Fibroblast of skin of left quadriceps (primary cell): ENCODE measurements around the gene SYS1.
"Not testable (repeated sequence)": the region's sequence is repeated elsewhere in the genome, so short reads cannot be mapped to it uniquely, and the experiment has no call there.

ENCODE experiments used
- DNase-seq, 2 experiments: peaks; one replicate each; pipeline ENCODE4 v3.0.0-alpha.2; 2013; ENCODE audit warnings: low read depth in 2 of 2

SYS1 gene

GRCh38 chr20:45339799-45340198 is 23.2 kb upstream of the SYS1 start:
- DNase-seq = no peak

GRCh38 chr20:45340236-45340847 is 22.6 kb upstream of the SYS1 start:
- no peak for DNase-seq

DNA sequence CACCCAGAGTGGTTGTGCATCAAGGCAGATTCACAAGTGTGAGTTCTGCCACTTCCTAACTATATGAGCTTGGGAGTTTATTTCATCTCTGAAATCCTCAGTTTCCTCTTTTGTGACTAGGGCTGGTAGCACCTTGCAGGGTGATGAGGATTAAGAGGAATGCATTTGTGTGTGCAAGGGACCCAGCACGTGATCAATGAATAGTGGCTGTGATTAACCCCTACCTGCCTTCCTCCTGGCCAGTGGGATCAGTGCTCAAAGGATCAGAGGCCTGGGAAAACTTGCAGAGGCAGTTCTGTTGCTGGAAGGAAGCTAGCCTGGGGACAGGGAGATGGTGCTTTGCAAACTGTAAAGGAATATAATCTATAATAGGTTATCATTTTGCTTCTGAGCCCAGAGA is 22.0 kb upstream of the SYS1 start:
- DNase-seq = no peak

DNA sequence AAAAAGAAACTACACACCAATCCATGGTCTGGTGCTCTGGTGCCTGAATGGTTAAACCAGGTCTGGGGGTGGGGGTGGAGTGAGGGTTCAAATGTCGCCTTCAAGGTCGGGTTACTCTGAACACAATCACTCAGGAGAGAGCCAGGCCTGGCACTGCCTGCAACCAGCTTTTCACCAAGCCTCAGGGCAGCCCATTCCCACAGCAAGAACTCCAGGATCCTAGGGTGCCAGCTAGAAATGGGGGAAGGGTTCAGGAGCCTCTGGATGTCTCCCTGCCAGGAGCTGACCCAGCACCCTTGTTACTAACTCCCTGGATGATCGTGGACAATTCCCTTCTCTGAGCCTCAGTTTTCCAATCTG is 21.4 kb upstream of the SYS1 start:
- DNase-seq = no peak

- DNase-seq = no peak
These were observed 20.8 kb upstream of the SYS1 start for GRCh38 chr20:45341939-45342854.

- no peak for DNase-seq
These were observed 20.0 kb upstream of the SYS1 start for GRCh38 chr20:45342855-45343531.

DNA sequence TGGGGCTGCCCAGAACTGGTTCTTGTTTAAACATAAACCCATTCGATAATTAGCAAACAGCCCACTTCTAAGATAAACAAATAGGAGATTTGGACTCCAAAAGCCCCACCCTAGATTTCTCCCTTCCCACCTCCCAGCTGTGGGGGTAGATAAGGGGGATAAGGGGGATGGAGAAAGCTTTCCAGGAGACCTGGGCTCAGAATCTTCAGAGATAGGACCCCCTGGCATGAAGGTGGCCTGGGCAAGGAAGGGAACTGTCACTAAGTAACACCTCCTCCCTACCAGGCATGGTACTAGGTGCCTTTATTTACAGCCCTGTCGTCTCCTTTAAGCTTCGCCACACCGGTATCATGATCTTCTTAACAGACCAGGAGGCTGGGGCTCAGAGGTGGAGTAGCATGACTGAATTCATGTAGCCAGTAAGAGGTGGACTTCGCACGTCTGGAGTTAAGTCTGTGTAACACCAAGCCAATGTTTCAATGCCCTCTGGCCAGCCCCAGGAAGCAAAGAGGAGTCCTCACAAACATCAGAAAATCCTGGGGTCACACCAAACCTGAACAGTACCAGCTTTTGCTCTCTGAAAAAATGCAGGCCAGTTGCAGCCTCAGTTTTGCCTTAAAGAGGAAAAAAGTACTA is 19.3 kb upstream of the SYS1 start:
- no peak for DNase-seq

GRCh38 chr20:45344168-45344860 is 18.6 kb upstream of the SYS1 start:
- DNase-seq = peak in 1 of 2 experiments; percentile 63

DNA sequence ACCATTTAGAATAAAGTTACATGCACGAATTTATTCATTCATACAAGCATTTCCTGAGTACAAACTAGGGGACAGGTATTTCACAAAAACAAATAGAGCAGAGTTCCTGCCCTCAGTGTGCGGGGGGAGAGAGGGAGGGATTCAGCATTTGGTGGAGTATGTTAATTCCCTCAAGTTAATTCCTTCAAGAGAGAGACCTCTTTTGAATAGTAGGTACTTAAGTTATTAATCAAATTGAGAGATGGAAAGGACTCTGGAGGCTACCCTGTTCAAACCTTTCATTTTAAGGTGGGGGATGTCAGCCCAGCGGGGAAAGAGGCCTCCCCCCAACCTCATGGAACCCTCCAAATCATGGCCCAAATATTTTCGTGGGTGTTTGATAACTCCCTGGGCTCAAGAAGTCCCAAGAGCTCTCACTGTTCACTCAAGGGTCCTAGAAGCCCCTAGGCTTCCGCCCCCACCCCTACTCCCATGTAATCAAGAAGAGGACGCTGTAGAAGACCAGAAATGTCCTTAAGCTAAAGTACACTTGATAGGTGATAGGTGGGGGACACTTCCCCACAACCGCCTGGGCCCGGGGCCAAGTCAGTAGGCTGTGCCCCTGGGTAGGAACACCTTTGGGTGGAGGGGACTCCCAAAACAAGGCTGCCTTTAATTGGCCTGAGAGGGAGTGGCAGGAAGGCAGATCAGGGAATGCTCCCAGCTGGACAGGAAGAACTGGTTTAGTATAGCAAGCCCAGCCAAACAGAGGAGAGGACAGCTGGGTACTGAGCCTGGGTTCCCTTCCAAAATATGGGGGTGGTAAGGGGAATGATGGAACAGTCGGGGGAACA is 17.6 kb upstream of the SYS1 start:
- no peak for DNase-seq

DNA sequence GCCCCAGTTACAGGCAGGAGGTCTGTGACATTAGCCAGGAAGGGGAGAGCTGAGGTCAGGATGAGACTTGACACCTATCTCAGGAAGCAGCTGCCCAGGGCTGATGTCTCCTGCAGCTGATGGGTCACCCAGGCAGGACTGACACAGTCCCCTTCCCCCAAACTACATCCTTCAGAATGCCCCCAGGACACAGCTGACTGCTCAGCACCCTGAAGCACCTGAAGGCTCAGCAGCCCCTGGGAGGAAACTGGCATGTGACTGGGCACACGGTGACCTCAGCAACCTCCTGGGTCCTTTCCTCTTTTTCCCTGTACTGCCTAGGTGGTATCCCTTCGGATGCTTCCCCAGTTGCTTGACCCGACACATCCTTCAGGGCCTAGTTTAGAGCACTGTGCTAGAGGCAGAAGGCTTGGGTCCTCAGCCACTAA is 16.7 kb upstream of the SYS1 start:
- no peak for DNase-seq

DNA sequence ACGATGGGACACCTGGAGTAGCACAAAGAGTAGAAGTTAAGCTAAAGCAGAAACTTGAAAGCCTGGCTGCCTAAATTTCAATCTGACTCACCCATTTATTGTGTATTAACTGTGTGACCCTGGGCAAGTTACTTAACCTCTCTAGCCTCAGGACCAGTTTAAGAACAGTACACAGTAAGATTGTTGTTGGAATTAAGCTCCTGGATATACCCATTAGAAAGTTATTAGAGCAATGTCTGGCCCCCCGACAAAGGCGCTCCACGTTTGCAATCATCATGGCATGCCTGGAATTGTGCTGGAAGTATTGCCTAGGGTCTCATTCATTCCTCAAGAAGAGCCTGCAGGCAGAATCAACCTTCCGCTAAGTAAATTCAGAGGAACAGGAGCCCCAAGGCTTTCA is 16.1 kb upstream of the SYS1 start:
- DNase-seq = no peak

DNA sequence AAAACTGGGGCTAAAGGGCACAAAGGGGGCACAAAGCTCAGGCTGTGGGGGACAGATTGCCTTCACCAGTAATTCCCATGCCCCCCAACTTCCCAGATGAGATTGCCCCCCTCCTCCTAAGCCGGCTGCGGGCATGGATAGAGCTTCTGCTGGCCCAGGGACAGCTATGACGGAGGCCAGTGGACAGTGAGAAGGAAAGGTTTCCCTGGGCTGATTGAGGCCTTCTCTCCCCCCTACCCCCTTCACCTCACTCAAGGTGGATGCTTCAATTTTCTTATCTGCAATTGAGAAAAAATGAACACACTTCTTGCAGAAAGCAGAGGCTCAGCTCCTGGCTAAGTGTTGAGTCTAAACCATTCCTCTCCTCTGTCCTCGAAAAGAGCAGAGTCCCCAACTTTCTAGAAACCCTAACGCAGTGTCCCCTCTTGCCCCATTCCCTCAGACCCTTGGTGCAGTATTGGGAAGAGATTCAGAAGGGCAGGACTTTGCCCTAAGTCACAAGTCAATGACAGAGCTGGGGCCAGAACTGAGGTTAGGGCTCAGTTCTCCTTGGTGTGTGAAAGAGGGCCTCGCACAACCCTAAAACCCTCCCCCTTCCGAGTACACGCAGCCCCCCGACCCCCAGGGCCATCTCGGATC is 15.5 kb upstream of the SYS1 start:
- no peak for DNase-seq

- no peak for DNase-seq
These were observed 14.8 kb upstream of the SYS1 start, which contains the start of gene SDC4 for GRCh38 chr20:45347936-45348778. Gene SDC4, minus strand, starts transcription at chr20:45348424. Its CDS starts 40 bp downstream, at chr20:45348384.

DNA sequence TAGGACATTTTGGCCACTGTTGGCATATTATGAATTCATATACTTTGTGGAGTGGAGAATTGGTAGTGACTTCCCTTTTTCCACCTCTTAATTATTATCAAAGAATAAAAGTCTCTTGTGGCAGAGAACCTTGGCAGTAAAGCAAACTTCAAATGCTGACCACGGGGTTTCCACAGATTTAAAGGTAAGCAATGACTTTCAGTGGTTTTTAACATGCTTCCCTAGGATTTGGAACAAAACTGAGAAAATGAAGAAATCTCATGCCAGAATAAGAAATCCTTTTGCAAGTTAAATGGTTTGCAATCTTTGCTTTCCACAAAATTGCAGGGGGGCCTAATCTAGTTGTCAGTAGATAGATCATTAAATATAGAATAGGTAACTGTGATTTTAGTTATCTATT is 12.7 kb upstream of the SYS1 start:
- DNase-seq = no peak

GRCh38 chr20:45350795-45351194 is 12.2 kb upstream of the SYS1 start:
- DNase-seq = not testable (repeated sequence)

DNA sequence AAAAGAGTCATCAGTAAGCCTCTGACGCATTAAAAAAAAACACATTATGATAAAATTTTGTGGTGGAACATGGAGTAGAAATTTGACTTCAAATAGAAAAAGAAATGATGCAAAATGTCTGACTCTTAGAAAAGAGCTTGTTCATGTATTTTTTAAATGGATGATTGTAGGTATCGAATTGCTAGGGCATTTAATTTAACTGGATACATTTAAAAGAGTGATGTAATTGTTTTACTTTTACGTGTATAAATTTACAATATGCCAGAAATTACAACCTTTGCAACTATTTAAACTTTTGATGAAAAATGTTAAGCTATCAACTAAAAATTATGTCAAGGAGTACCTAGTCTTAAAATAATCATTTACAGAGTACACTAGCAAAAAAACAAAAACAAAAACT is 10.2 kb upstream of the SYS1 start:
- DNase-seq = no peak

GRCh38 chr20:45353746-45354145 is 9.2 kb upstream of the SYS1 start:
- no peak for DNase-seq

DNA sequence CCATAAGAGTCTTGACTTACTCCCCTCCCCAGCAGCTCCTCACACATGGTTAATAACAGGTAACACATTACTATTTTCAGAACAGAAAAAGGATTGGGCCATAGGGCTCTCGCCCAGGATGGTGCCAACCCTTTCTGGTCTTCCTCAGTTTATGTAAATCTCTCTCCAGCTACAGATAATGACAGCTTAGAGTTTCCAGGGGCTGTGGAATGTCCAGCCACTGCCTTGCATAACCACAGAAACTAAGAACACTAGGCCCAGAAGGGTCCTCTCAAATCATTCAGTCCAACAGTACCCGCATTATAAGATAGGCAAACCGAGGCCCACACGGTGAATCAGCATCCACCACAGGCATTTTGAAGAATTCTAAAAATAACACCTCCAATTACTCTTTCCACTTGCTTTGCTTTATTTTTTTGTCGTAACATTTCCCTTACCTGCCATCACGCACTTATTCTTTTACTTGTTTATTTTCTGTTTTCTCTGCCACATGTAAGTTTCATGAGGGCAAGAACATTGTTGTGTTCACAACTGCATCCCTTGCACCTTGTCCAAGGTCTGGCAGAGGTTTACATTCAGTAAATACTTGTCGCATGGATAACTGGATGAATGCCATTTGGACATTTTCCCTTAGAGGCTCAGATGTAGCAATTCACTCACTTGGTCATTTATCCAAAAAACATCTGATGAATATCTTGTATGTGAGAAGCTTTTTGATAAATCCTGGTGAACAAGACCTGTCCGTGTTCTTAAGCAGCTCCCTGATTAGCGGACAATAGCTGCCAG is 8.3 kb upstream of the SYS1 start:
- DNase-seq = no peak
